ENCODE measurements around the gene DNAH10.

DNA sequence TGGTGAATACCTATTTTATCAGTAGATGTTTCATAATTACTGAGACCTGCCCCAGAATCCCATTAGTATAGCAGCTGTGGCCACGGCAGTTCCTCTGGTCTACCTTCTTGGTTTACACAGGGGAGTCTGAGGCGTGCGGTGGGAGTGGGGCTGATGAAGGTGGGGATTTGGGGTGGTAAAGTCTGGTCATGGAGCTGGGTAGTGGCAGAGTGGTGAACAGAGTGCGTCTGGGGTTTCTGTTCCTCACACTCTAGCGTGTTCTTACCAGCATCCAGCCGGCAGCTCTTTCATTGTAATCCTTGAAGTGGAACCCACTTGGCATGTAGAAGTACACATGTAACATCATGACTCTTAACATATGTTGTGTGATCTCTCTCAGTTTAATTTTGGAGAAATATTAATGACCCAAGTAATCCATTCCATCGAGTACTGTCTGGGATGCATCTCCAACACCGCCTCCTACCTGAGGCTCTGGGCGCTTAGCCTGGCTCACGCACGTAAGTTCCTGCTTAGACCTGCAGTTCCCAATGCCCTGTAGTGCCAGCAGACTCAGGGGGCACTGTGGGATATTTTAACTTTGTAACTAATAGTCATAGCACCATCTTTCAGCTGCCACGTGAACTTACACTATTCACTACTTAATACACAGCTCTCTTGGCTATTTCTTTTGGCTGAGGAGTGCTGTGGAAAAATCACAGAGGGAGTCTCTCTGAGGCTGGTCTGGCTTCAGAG lies 7.9 kb upstream of the DNAH10 start:
- TF ChIP-seq, protein P1, sequence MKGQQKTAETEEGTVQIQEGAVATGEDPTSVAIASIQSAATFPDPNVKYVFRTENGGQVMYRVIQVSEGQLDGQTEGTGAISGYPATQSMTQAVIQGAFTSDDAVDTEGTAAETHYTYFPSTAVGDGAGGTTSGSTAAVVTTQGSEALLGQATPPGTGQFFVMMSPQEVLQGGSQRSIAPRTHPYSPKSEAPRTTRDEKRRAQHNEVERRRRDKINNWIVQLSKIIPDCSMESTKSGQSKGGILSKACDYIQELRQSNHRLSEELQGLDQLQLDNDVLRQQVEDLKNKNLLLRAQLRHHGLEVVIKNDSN (CRISPR knock-in tag; IDR thresholded peaks at IDR 0.05): no peak
- TF ChIP-seq FOXJ3 (CRISPR knock-in tag; IDR thresholded peaks at IDR 0.05; ENCODE audit: borderline replicate concordance) (no peak), SMAD4 (CRISPR knock-in tag; IDR thresholded peaks at IDR 0.05) (no peak), SMAD3 (CRISPR knock-in tag; IDR thresholded peaks at IDR 0.05; ENCODE audit: borderline replicate concordance) (no peak), JUN (CRISPR knock-in tag; IDR thresholded peaks at IDR 0.05) (no peak), RELA (CRISPR knock-in tag; IDR thresholded peaks at IDR 0.05; ENCODE audit: borderline replicate concordance) (no peak), IRF2 (CRISPR knock-in tag; IDR thresholded peaks at IDR 0.05; ENCODE audit: borderline replicate concordance, low read depth) (no peak)
- TF ChIP-seq, protein P2, sequence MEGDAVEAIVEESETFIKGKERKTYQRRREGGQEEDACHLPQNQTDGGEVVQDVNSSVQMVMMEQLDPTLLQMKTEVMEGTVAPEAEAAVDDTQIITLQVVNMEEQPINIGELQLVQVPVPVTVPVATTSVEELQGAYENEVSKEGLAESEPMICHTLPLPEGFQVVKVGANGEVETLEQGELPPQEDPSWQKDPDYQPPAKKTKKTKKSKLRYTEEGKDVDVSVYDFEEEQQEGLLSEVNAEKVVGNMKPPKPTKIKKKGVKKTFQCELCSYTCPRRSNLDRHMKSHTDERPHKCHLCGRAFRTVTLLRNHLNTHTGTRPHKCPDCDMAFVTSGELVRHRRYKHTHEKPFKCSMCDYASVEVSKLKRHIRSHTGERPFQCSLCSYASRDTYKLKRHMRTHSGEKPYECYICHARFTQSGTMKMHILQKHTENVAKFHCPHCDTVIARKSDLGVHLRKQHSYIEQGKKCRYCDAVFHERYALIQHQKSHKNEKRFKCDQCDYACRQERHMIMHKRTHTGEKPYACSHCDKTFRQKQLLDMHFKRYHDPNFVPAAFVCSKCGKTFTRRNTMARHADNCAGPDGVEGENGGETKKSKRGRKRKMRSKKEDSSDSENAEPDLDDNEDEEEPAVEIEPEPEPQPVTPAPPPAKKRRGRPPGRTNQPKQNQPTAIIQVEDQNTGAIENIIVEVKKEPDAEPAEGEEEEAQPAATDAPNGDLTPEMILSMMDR (IDR thresholded peaks at IDR 0.05): no peak
- TF ChIP-seq, protein P3, sequence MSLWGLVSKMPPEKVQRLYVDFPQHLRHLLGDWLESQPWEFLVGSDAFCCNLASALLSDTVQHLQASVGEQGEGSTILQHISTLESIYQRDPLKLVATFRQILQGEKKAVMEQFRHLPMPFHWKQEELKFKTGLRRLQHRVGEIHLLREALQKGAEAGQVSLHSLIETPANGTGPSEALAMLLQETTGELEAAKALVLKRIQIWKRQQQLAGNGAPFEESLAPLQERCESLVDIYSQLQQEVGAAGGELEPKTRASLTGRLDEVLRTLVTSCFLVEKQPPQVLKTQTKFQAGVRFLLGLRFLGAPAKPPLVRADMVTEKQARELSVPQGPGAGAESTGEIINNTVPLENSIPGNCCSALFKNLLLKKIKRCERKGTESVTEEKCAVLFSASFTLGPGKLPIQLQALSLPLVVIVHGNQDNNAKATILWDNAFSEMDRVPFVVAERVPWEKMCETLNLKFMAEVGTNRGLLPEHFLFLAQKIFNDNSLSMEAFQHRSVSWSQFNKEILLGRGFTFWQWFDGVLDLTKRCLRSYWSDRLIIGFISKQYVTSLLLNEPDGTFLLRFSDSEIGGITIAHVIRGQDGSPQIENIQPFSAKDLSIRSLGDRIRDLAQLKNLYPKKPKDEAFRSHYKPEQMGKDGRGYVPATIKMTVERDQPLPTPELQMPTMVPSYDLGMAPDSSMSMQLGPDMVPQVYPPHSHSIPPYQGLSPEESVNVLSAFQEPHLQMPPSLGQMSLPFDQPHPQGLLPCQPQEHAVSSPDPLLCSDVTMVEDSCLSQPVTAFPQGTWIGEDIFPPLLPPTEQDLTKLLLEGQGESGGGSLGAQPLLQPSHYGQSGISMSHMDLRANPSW (CRISPR knock-in tag; conservative IDR thresholded peaks at IDR 0.05; ENCODE audit: low read depth): no peak
- TF ChIP-seq, protein P4, sequence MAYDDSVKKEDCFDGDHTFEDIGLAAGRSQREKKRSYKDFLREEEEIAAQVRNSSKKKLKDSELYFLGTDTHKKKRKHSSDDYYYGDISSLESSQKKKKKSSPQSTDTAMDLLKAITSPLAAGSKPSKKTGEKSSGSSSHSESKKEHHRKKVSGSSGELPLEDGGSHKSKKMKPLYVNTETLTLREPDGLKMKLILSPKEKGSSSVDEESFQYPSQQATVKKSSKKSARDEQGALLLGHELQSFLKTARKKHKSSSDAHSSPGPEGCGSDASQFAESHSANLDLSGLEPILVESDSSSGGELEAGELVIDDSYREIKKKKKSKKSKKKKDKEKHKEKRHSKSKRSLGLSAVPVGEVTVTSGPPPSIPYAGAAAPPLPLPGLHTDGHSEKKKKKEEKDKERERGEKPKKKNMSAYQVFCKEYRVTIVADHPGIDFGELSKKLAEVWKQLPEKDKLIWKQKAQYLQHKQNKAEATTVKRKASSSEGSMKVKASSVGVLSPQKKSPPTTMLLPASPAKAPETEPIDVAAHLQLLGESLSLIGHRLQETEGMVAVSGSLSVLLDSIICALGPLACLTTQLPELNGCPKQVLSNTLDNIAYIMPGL (CRISPR knock-in tag; IDR thresholded peaks at IDR 0.05): no peak
